Hindlimb muscle (tissue), 1 donor: Measurements from ENCODE around the gene PTPRO. TPM values are rescaled to one million over a fixed set of nuclear protein-coding genes. Genes with fewer than 3 reads are reported as not detected.

Experiments used
- DNase-seq: peaks from one replicate; pipeline ENCODE4 v3.0.0-alpha.2; 2013
- polyA plus RNA-seq: library from polyadenylated mRNA; unstranded; fragments of 120-200 nt; gene quantifications from one replicate; pipeline ENCODE4 v1.2.1, GENCODE V29; 2013; ENCODE audit not compliant: insufficient read length

PTPRO gene
- polyA plus RNA-seq, 1 donor = 1.9 TPM

DNA sequence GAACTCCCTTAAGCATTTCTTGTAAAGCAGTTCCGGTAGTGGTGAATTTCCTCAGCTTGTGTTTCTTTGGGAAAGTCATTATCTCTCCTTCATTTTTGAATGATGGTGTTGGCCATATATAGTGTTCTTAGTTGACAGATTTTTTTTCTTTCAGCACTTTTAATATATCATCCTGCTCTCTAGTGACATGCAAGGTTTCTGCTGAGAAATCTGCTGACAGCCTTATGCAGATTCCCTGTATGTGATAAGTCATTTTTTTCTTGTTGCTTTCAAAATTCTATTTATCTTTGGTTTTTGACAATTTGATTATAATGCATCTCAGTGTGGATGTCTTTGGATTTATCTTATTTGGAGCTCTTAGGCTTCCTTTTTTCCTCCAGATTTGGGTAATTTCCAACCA lies 135.7 kb downstream of the PTPRO start:
- no peak for DNase-seq

GRCh38 chr12:15468911-15469310 lies 146.6 kb downstream of the PTPRO start:
- DNase-seq = no peak

DNA sequence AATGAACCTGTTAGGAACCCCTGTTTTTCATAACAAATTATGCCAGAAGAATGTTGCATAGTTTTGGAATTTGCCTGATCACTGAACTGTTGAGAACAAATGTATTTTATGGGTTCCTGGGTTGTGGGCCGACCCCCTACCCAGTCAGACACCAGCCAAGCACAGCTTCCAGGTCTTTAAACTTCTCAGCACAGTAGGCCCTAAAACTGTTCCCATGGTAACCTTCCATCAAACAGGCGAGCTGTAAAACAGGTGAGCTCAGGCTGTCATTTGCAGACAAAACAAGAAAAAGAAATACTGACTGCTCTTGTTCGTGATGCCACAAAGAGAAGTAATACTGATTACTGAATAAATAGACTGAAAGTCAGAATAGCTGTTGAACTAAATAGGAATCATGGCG lies 147.0 kb downstream of the PTPRO start:
- no peak for DNase-seq

GRCh38 chr12:15472036-15472435 lies 149.7 kb downstream of the PTPRO start:
- DNase-seq = no peak

GRCh38 chr12:15474766-15475165 lies 152.5 kb downstream of the PTPRO start:
- DNase-seq = no peak

- no peak for DNase-seq
Observed at GRCh38 chr12:15477761-15478160, 155.5 kb downstream of the PTPRO start.

DNA sequence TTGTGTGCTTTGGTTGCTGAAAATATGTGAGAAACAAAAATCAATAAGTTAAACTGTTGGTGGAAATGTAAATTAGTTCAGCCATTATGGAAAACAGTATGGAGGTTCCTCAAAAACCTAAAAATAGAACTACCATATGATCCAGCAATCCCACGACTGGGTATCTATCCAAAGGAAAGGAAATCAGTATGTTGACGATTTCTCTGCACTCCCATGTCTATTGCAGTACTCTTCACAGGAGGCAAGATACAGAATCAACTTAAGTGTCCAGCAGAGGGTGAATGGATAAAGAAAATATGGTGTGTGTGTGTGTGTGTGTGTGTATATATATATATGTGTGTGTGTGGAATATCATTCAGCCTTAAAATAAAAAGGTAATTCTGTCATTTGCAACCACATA lies 159.5 kb downstream of the PTPRO start:
- no peak for DNase-seq

GRCh38 chr12:15485466-15485865 lies 163.2 kb downstream of the PTPRO start:
- DNase-seq = no peak

GRCh38 chr12:15486859-15487258 lies 164.6 kb downstream of the PTPRO start:
- DNase-seq = no peak

DNA sequence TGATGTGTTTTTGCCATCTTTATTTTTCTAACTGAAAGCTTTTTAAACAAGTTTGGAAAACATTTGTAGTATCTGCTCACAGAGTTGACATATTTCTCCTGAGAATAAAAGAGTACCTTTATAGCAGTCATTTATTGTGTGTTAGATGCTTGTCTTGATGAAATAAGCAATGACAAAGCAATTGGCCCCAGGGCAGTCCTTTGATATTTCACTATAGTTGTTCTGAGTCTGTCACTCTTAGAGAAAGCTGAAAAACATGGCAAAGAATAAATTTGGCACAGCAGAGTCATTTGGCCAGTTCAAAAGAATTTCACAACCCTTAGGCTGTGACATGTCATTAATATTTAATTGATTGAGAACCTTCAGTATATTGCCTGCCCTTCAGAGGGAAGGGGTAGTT lies 166.2 kb downstream of the PTPRO start:
- no peak for DNase-seq

GRCh38 chr12:15494329-15495046 lies 172.2 kb downstream of the PTPRO start:
- DNase-seq = no peak

- no peak for DNase-seq
Observed at GRCh38 chr12:15495746-15496145, 173.4 kb downstream of the PTPRO start.

DNA sequence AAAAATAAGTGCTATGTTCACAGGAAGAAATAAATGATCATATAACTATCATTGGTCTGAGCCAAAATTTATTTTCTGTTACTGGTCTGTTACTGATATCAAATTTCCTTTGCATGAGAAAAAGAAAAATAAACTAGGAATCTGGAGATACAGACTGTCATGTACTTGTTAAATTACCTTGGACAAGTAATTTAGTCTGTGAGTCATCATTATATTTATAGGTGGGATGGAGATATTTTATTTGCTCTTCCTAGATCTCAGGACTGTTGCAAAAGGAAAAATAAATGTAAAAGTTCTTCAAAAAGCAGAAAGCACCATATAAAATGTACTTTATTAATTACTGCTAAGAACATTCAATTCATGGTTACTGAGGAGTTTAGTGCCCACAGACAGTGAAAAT lies 174.4 kb downstream of the PTPRO start:
- DNase-seq = no peak

DNA sequence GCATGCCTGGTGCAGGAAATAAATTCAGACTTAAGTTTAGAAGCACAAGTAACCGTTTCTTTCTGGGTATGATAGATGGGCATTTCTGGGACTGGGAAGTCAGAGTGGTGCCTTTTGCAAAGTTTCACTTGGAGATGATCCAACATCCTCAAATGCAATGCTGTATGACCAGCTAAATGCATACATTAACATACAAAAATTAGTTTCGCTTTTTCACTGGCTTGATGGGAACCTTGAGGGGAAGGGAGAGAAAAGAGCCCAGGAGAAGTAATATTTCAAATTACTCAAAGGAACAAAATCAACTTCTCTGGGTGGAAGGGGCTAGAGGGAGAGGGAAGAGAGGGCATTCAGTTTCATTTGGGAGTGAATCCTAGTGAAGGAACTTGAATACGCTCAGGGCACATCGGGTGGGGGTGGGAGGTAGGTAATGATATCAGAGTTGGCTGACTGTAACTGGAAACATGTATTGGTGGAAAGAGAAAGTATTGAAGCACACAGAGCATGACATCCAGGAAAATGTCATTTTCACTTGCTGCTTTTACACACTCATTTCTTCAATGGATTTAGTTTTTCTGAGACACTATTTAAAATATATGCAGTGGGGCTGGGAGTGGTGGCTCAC lies 175.5 kb downstream of the PTPRO start:
- no peak for DNase-seq

- DNase-seq = no peak
Observed at GRCh38 chr12:15502211-15502610, 179.9 kb downstream of the PTPRO start.

DNA sequence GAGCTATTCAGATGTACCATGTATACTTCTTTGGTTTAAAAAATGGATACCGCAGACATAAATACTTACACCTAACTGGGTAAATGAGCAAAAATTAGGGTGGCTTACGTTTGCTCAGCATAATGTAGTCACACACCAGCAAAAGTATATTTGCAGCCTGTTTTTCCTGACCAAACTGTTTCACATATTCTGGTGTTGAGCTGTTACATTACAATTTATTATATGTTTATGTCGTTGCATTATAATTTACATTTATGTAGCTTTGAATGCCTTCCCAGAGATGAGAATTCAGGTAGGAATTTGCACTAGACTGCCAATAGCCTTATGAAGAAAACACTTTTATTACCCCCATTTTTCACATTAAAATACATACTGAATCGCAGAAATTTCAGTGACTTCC lies 183.3 kb downstream of the PTPRO start:
- DNase-seq = no peak

- no peak for DNase-seq
Observed at GRCh38 chr12:15515010-15515409, 192.7 kb downstream of the PTPRO start.

GRCh38 chr12:15520083-15520482 lies 197.8 kb downstream of the PTPRO start:
- DNase-seq = no peak

DNA sequence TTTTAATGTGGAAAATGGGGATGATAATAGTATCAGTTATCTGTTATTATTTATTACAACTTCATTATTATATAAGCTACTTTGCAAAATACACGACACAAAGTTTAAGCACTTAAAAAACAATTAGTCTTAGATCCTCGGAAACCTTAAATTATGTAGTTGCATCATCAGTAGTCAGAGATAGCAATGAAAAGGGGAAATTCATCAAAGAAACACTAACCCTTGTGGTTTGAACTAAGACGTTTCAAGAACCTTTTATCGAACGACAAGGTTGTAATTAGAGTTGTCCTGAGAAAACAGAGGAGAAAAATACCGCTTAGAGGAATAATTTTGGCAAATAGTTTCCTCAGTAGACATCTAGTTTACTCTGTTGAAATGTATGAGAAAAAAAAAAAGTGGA lies 198.5 kb downstream of the PTPRO start:
- no peak for DNase-seq

GRCh38 chr12:15522574-15523187 lies 200.4 kb downstream of the PTPRO start:
- peak; percentile 36 for DNase-seq

DNA sequence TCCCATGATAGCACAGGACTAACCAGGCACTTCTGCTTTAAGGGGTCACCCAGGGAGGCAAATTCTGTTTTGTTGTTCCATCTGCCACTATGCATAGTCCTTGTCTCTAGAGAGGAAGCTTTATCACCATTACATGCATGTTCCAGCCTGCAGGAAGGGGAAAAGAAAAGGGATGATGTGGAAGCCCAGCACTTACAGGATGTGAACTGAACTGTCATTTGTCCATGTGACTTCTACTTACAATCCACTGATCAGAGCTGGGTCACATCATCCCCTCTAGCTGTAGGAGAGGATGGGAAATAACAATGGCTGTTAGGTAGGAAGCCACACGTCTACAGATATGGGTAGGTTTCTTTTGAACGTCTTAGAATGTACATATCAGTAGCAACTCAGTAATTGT lies 203.1 kb downstream of the PTPRO start:
- DNase-seq = no peak

- DNase-seq = no peak
Observed at GRCh38 chr12:15526033-15526432, 203.7 kb downstream of the PTPRO start.

- DNase-seq = no peak
Observed at GRCh38 chr12:15527201-15528080, 205.1 kb downstream of the PTPRO start.
